ENCODE measurements around the gene EGLN3. TPM values are rescaled to one million over a fixed set of nuclear protein-coding genes. Genes with fewer than 3 reads are reported as not detected.

The EGLN3 gene
- polyA plus RNA-seq, 2 of the 4 experiments (the other 2 are of a cell fraction) = 3.5 to 15.4 TPM

DNA sequence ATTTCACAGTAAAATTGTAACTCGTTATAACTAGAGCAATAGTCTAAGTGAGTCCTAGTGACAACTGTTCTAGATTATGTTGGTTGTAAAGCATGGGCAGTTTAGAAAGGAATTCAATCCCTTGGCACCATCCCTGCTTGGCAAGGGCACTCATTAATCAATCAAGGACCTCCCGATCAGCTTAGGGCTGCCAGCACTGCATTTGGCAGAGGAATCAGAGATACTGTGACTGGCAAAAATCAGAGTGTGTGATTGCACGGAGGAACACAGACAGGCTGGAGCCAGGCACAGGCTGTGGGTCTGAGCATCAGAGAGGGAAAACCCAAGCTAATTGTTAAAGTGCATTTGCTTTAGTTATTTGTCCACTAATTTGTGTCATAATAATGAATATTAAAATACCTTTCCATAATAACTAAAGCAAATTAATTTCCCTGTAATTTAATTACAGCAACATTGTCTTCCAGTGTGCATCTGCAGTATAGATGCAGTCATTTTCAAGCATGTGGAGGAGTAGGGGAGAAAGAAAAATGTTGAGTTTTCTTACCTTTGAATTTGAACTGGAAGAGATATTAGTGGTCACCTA, 3.2 kb upstream of the EGLN3 start:
- ATAC-seq (no peak), DNase-seq (ENCODE audit: low read depth in 1 of 2, low spot score in 1 of 2) (no peak), FAIRE-seq (no peak)
- POLR2A ChIA-PET = no interaction called here
- WGBS (ENCODE audit: missing lambda C conversion rate) = 51% methylated on average over 3 of the region's 3 CpGs
- Histone ChIP-seq H3K9me3 (no peaks in the 10 kb centered on the region), H3K4me3 (no peak overlapping the region), H3K27ac (no peak overlapping the region), H3K4me2 (no peak overlapping the region), H3K4me1 (peaks cover 8% of the 10 kb centered on the region)
- CTCF ChIA-PET = interaction anchor here (0.7 to 1.9 kb wide), 2 partner anchors 36 to 145 kb away, joined by 3 to 6 read pairs; no protein-coding TSS in a partner anchor
- TF ChIP-seq USF2 (IDR thresholded peaks at IDR 0.05) = no peak
- TF ChIP-seq FOXS1 (CRISPR knock-in tag; IDR thresholded peaks at IDR 0.05) = no peak
- TF ChIP-seq, protein P1, sequence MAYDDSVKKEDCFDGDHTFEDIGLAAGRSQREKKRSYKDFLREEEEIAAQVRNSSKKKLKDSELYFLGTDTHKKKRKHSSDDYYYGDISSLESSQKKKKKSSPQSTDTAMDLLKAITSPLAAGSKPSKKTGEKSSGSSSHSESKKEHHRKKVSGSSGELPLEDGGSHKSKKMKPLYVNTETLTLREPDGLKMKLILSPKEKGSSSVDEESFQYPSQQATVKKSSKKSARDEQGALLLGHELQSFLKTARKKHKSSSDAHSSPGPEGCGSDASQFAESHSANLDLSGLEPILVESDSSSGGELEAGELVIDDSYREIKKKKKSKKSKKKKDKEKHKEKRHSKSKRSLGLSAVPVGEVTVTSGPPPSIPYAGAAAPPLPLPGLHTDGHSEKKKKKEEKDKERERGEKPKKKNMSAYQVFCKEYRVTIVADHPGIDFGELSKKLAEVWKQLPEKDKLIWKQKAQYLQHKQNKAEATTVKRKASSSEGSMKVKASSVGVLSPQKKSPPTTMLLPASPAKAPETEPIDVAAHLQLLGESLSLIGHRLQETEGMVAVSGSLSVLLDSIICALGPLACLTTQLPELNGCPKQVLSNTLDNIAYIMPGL (CRISPR knock-in tag; IDR thresholded peaks at IDR 0.05; ENCODE audit: borderline replicate concordance) = no peak
- TF ChIP-seq HOXB5 (CRISPR knock-in tag; IDR thresholded peaks at IDR 0.05) = no peak
- no peak for TF ChIP-seq MYC (IDR thresholded peaks at IDR 0.05; ENCODE audit: borderline replicate concordance, low read length)
- TF ChIP-seq MAFK (IDR thresholded peaks at IDR 0.05; ENCODE audit: partially characterized antibody) = no peak
- no peak for TF ChIP-seq HOXB13 (CRISPR knock-in tag; IDR thresholded peaks at IDR 0.05; ENCODE audit: low read depth)
- no peak for TF ChIP-seq JUNB (IDR thresholded peaks at IDR 0.05)
- TF ChIP-seq, protein P2, sequence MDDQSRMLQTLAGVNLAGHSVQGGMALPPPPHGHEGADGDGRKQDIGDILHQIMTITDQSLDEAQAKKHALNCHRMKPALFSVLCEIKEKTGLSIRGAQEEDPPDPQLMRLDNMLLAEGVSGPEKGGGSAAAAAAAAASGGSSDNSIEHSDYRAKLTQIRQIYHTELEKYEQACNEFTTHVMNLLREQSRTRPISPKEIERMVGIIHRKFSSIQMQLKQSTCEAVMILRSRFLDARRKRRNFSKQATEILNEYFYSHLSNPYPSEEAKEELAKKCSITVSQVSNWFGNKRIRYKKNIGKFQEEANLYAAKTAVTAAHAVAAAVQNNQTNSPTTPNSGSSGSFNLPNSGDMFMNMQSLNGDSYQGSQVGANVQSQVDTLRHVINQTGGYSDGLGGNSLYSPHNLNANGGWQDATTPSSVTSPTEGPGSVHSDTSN (IDR thresholded peaks at IDR 0.05) = no peak
- TF ChIP-seq EHF (CRISPR knock-in tag; IDR thresholded peaks at IDR 0.05) = no peak
- no peak for TF ChIP-seq NPAS2 (CRISPR knock-in tag; IDR thresholded peaks at IDR 0.05; ENCODE audit: borderline replicate concordance)
- TF ChIP-seq TFCP2L1 (CRISPR knock-in tag; IDR thresholded peaks at IDR 0.05) = no peak
- no peak for TF ChIP-seq FOSL2 (IDR thresholded peaks at IDR 0.05)
- no peak for TF ChIP-seq FOSL2 (CRISPR knock-in tag; IDR thresholded peaks at IDR 0.05)
- TF ChIP-seq REST (IDR thresholded peaks at IDR 0.05) = no peak

- ATAC-seq (no peak), DNase-seq (ENCODE audit: low read depth in 1 of 2, low spot score in 1 of 2) (no peak), FAIRE-seq (no peak)
- Histone ChIP-seq H3K4me1 (peaks cover 8% of the 10 kb centered on the region), H3K4me2 (no peak overlapping the region), H3K4me3 (no peak overlapping the region), H3K9me3 (no peaks in the 10 kb centered on the region), H3K27ac (no peak overlapping the region)
- POLR2A ChIA-PET = interaction anchor here (1.8 kb wide), 1 partner anchor 107 kb away, joined by 5 read pairs; no protein-coding TSS in a partner anchor
- 97% methylated on average over 1 of the region's 1 CpG for WGBS (ENCODE audit: missing lambda C conversion rate)
- no peak for TF ChIP-seq ELK1 (IDR thresholded peaks at IDR 0.05; ENCODE audit: low read depth, low read length)
- no peak for TF ChIP-seq CHD2 (IDR thresholded peaks at IDR 0.05; ENCODE audit: low read length, partially characterized antibody)
- TF ChIP-seq EHMT2 (IDR thresholded peaks at IDR 0.05; ENCODE audit: low read depth) = no peak
- no peak for TF ChIP-seq NFE2L2 (conservative IDR thresholded peaks at IDR 0.05; ENCODE audit: low read length)
- TF ChIP-seq CTCF (IDR thresholded peaks at IDR 0.05) = no peak
- TF ChIP-seq CEBPB (IDR thresholded peaks at IDR 0.05) = no peak
- no peak for TF ChIP-seq NPAS2 (CRISPR knock-in tag; IDR thresholded peaks at IDR 0.05; ENCODE audit: borderline replicate concordance)
- no peak for TF ChIP-seq TFCP2L1 (CRISPR knock-in tag; IDR thresholded peaks at IDR 0.05)
- CTCF ChIA-PET = interaction anchor here (1.0 to 1.9 kb wide), 2 partner anchors 108 to 146 kb away, joined by 3 to 6 read pairs; no protein-coding TSS in a partner anchor
These were observed 1.7 kb upstream of the EGLN3 start for GRCh38 chr14:33952541-33952940.

Data from A549 (cell line).